A549 (cell line): Measurements from ENCODE around the gene KCNIP4. TPM values are rescaled to one million over a fixed set of nuclear protein-coding genes. Genes with fewer than 3 reads are reported as not detected.
"Not testable (repeated sequence)": the region's sequence is repeated elsewhere in the genome, so short reads cannot be mapped to it uniquely, and the experiment has no call there.

Experiments used
- ATAC-seq, 2 experiments: fragments of 200-7000 bp in 1 of 2; fragments of >200 bp in 1 of 2; cut with Nextera tagmentation in 1 of 2; cut with Tn5 transposase in 1 of 2; 3 replicates each; pipeline versions ENCODE4 v1.8.0 to v1.9.1; 2018 to 2020; ENCODE audit warnings: mild to moderate bottlenecking in 1 of 2, moderate library complexity in 1 of 2
- CTCF ChIA-PET: fragments of 300-600 bp; sonication (Branson Sonifier 250); formaldehyde crosslinking; extraction: SDS; loops from one replicate; lab custom pipeline; 2021; ENCODE audit warnings: antibody characterized with exemption, inconsistent platforms; lab: Yijun Ruan, JAX
- POLR2A ChIA-PET: fragments of 350-600 bp; formaldehyde crosslinking; extraction: SDS; loops from one replicate; lab custom pipeline; 2021; ENCODE audit warnings: antibody characterized with exemption, inconsistent platforms; lab: Yijun Ruan, JAX
- DNase-seq, 2 experiments: peaks; one replicate each; pipeline versions ENCODE4 v3.0.0 to v3.0.0-alpha.2; 2011 to 2016; ENCODE audit warnings: low read depth in 1 of 2, low spot score in 1 of 2
- FAIRE-seq: peaks from 2 replicates; lab custom pipeline; 2011; peaks lifted over from hg19 to GRCh38; lab: Jason Lieb, UNC
- H3K27ac ChIP-seq, 2 experiments: fragments of >200 bp; sonication (Bioruptor Twin); formaldehyde crosslinking; 3 replicates each; pipeline ENCODE4 v1.5.1; 2016 to 2017
- H3K4me1 ChIP-seq: fragments of >200 bp; sonication (Bioruptor Twin); formaldehyde crosslinking; 3 replicates; pipeline ENCODE4 v1.6.1; 2016
- H3K4me2 ChIP-seq: fragments of >200 bp; sonication (Bioruptor Twin); formaldehyde crosslinking; 3 replicates; pipeline ENCODE4 v1.6.1; 2016
- H3K4me3 ChIP-seq: fragments of >200 bp; sonication (Bioruptor Twin); formaldehyde crosslinking; 3 replicates; pipeline ENCODE4 v1.5.1; 2016
- H3K9me3 ChIP-seq: fragments of >200 bp; sonication (Bioruptor Twin); formaldehyde crosslinking; 3 replicates; pipeline ENCODE4 v1.6.1; 2016
- CEBPB ChIP-seq, 2 experiments: fragments of >200 bp in 1 of 2; sonication (Bioruptor Twin) in 1 of 2; formaldehyde crosslinking in 1 of 2; IDR thresholded peaks; 2 replicates each; pipeline ENCODE4 v1.6.1; 2012 to 2016
- CHD2 ChIP-seq: fragments of 150-350 bp; IDR thresholded peaks from 2 replicates; pipeline ENCODE4 v1.6.1; 2014; ENCODE audit warnings: low read length; ENCODE audit not compliant: partially characterized antibody
- FOXS1 ChIP-seq: fragments of 250-450 bp; sonication (Bioruptor Pico); IDR thresholded peaks from 2 replicates; pipeline ENCODE4 v1.5.0; 2020; ENCODE audit warnings: mild to moderate bottlenecking, moderate library complexity
- HEYL ChIP-seq: fragments of 250-450 bp; sonication (Bioruptor Pico); IDR thresholded peaks from 2 replicates; pipeline ENCODE4 v1.8.0; 2021; ENCODE audit warnings: mild to moderate bottlenecking, moderate library complexity
- HOXA7 ChIP-seq: fragments of 250-450 bp; sonication (Bioruptor Pico); IDR thresholded peaks from 2 replicates; pipeline ENCODE4 v1.5.0; 2020; ENCODE audit warnings: mild to moderate bottlenecking, moderate library complexity
- KDM5A ChIP-seq: fragments of 200-600 bp; sonication (generic); IDR thresholded peaks from 2 replicates; pipeline ENCODE4 v1.6.1; 2016; ENCODE audit warnings: antibody characterized with exemption, mild to moderate bottlenecking
- MAFK ChIP-seq: fragments of 450-650 bp; IDR thresholded peaks from 2 replicates; pipeline ENCODE4 v1.6.1; 2014; ENCODE audit not compliant: partially characterized antibody
- MAZ ChIP-seq: fragments of 150-350 bp; IDR thresholded peaks from 2 replicates; pipeline ENCODE4 v1.6.1; 2014; ENCODE audit warnings: antibody characterized with exemption, low read depth, low read length, borderline replicate concordance
- NPAS2 ChIP-seq: fragments of 250-450 bp; sonication (Bioruptor Pico); IDR thresholded peaks from 2 replicates; pipeline ENCODE4 v1.8.0; 2022; ENCODE audit warnings: mild to moderate bottlenecking, moderate library complexity, borderline replicate concordance
- NR3C1 ChIP-seq: fragments of >200 bp; sonication (Bioruptor Twin); formaldehyde crosslinking; IDR thresholded peaks from 3 replicates; pipeline ENCODE4 v1.6.1; 2017
- RARB ChIP-seq: fragments of 250-450 bp; sonication (Bioruptor Pico); IDR thresholded peaks from 2 replicates; pipeline ENCODE4 v1.8.0; 2021; ENCODE audit warnings: mild to moderate bottlenecking, moderate library complexity
- REST ChIP-seq: fragments of 200-600 bp; sonication (generic); IDR thresholded peaks from 2 replicates; pipeline ENCODE4 v1.6.1; 2016; ENCODE audit warnings: antibody characterized with exemption, mild to moderate bottlenecking, moderate library complexity
- ZC3H11A ChIP-seq: fragments of 450-650 bp; IDR thresholded peaks from 2 replicates; pipeline ENCODE4 v1.6.1; 2014; ENCODE audit warnings: antibody characterized with exemption, mild to moderate bottlenecking
- WGBS: methylation state at CpG from one replicate; pipeline ENCODE4 v1.1.6; 2017; ENCODE audit errors: missing lambda C conversion rate; 5-methylcytosine and 5-hydroxymethylcytosine counted together
- polyA plus RNA-seq, 4 experiments: library from polyadenylated mRNA; depleted of rRNA in 3 of 4; stranded (reverse); fragments of >200 nt; fragmentation: RNase III in 1 of 4; extraction: RNeasy Plus Mini Kit Qiagen cat#74134 plus additional on column Dnase treatment in 1 of 4; gene quantifications; 2 replicates in 3 of 4; 3 replicates in 1 of 4; pipeline ENCODE4 v1.2.3, GENCODE V29; 2011 to 2017
- TF ChIP-seq, protein P1 (sequence below): fragments of >200 bp; sonication (Bioruptor Twin); formaldehyde crosslinking; IDR thresholded peaks from 3 replicates; pipeline ENCODE4 v1.5.1; 2016

KCNIP4 gene
- polyA plus RNA-seq, 2 of the 4 experiments (the other 2 are of a cell fraction), result not detected

DNA sequence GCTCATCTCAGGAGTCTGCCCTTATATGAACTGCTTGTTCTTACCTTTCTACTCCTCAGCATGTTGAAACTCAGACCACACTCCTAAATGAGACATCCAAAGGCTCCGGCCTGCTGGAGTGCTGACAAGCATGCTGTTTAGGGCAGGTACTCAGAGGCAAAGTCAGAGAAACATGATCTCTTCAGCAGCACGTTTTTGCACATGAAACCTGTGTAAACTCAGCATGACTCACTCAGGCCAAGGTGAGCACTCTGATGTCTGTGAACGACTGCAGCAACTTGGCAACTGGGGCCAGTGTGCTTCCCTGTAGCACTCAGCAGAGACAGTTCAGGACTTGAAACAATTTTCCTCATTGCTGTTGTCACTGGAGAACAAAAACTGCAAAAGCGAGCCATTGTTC lies 1138.8 kb downstream of the KCNIP4 start (continued):
- TF ChIP-seq REST (no peak), ZC3H11A (no peak), HOXA7 (CRISPR knock-in tag) (no peak)
- TF ChIP-seq, protein P1, sequence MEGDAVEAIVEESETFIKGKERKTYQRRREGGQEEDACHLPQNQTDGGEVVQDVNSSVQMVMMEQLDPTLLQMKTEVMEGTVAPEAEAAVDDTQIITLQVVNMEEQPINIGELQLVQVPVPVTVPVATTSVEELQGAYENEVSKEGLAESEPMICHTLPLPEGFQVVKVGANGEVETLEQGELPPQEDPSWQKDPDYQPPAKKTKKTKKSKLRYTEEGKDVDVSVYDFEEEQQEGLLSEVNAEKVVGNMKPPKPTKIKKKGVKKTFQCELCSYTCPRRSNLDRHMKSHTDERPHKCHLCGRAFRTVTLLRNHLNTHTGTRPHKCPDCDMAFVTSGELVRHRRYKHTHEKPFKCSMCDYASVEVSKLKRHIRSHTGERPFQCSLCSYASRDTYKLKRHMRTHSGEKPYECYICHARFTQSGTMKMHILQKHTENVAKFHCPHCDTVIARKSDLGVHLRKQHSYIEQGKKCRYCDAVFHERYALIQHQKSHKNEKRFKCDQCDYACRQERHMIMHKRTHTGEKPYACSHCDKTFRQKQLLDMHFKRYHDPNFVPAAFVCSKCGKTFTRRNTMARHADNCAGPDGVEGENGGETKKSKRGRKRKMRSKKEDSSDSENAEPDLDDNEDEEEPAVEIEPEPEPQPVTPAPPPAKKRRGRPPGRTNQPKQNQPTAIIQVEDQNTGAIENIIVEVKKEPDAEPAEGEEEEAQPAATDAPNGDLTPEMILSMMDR, result no peak

GRCh38 chr4:20805716-20806115 lies 1142.9 kb downstream of the KCNIP4 start:
- Histone ChIP-seq H3K9me3 (no peaks in the 10 kb centered on the region), H3K4me2 (no peak overlapping the region), H3K27ac (no peak overlapping the region), H3K4me1 (no peaks in the 10 kb centered on the region), H3K4me3 (no peak overlapping the region)
- 3% methylated on average over 1 of the region's 1 CpG for WGBS
- CTCF ChIA-PET, result no interaction called here
- DNase-seq, result no peak
- no peak for ATAC-seq
- no peak for TF ChIP-seq RARB
- no peak for TF ChIP-seq FOXS1 (CRISPR knock-in tag)
- no peak for TF ChIP-seq HEYL (CRISPR knock-in tag)
- no peak for TF ChIP-seq MAZ
- POLR2A ChIA-PET, result no interaction called here
- no peak for FAIRE-seq

DNA sequence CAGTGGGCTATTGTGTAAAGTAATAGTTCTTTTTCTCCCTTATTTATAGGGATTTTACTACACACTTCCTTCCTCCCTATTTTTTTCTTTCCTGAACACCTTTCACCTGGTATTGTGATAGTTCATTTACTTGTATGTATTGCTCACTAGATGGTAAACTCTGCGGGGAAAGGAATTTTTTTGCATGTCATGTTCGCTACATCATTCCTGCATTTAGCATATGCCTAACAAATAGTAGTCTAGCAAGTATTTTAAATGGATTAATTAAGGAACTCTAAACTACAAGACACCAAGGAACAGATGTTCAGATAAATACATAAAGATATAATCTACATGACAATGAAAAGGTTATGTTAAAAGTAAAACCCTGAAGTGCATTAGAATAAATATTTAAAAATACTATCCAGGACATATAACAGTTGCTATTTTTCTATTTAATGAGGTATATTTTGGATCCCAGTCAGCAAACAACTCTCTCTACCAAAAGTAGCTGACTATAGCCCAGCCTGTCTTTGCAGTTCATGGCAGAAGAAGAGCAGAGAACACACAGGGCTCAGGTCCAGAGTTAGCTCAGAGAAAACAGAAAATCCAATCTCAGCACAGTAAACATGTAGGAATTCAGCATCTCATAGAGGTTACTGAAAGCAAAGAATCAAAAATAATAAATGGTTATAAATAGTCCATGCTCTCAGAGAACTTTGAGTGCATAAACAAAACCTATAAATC lies 1160.5 kb downstream of the KCNIP4 start:
- ATAC-seq, result no peak
- CTCF ChIA-PET, result no interaction called here
- no peak overlapping the region for H3K27ac ChIP-seq

DNA sequence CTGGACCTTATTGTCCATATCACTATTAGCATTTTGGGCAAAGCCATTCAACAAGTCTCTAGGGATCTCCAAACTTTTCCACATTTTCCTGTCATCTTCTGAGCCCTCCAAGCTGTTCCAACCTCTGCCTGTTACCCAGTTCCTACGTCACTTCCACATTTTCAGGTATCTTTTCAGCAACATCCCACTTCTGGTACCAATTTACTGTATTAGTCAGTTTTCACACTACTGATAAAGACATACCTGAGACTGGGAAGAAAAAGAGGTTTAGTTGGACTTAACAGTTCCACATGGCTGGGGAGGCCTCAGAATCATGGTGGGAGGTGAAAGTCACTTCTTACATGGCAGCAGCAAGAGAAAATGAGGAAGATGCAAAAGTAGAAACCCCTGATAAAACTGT lies 1165.4 kb downstream of the KCNIP4 start:
- H3K27ac ChIP-seq, H3K4me2 ChIP-seq, DNase-seq, POLR2A ChIA-PET, H3K9me3 ChIP-seq, H3K4me1 ChIP-seq, FAIRE-seq, ATAC-seq, CTCF ChIA-PET, H3K4me3 ChIP-seq: not testable (repeated sequence)
- WGBS, result 4% methylated on average over 1 of the region's 1 CpG

More for the DNA sequence above, 1160.5 kb downstream of the KCNIP4 start:
- Histone ChIP-seq H3K4me2 (no peak overlapping the region), H3K4me3 (no peak overlapping the region), H3K4me1 (no peaks in the 10 kb centered on the region), H3K9me3 (no peaks in the 10 kb centered on the region)
- WGBS, result 14% methylated on average over 2 of the region's 2 CpGs
- no peak for DNase-seq
- FAIRE-seq, result no peak
- POLR2A ChIA-PET, result no interaction called here
- TF ChIP-seq NPAS2 (no peak), MAFK (no peak), NR3C1 (no peak), KDM5A (no peak)

- WGBS, result 0% methylated on average over 1 of the region's 1 CpG
- no peak for DNase-seq
- Histone ChIP-seq H3K4me1 (no peaks in the 10 kb centered on the region), H3K27ac (no peak overlapping the region), H3K4me2 (no peak overlapping the region), H3K9me3 (no peaks in the 10 kb centered on the region), H3K4me3 (no peak overlapping the region)
- ATAC-seq, result no peak
- POLR2A ChIA-PET, result no interaction called here
- TF ChIP-seq CHD2 (no peak), MAFK (no peak), HOXA7 (CRISPR knock-in tag) (no peak), CEBPB (IDR thresholded peaks at IDR 0.05) (no peak)
- CTCF ChIA-PET, result no interaction called here
- FAIRE-seq, result no peak
These were observed 1169.7 kb downstream of the KCNIP4 start for GRCh38 chr4:20778896-20779295.
